K562 (cell line): ENCODE results near the gene OTULIN. TPM values are rescaled to one million over a fixed set of nuclear protein-coding genes. Genes with fewer than 3 reads are reported as not detected.

Experiments used
- AFF4 ChIP-seq: sonication (generic); formaldehyde crosslinking; IDR thresholded peaks from 2 replicates; pipeline ENCODE4 v1.8.0; 2023; ENCODE audit warnings: mild to moderate bottlenecking, missing genetic modification reagents
- CHCHD3 ChIP-seq: fragments of 250-450 bp; sonication (Bioruptor Pico); IDR thresholded peaks from 2 replicates; pipeline ENCODE4 v2.1.2; 2022; ENCODE audit warnings: mild to moderate bottlenecking
- CTCF ChIP-seq, 3 experiments: IDR thresholded peaks in 2 of 3; conservative IDR thresholded peaks in 1 of 3; 2 replicates each; pipeline ENCODE4 v1.5.1; 2011 to 2012; ENCODE audit warnings: low read length in 3 of 3, mild to moderate bottlenecking in 3 of 3, control low read depth in 2 of 3, improper control_type of control experiment in 1 of 3, inconsistent platforms in 1 of 3, low read depth in 1 of 3, mixed read lengths in 1 of 3, moderate library complexity in 1 of 3; ENCODE audit not compliant: insufficient read depth in 2 of 3
- FOS ChIP-seq: IDR thresholded peaks from 3 replicates; pipeline ENCODE4 v1.6.1; 2011; ENCODE audit not compliant: insufficient read length; ENCODE audit errors: extremely low read depth
- JUND ChIP-seq, 2 experiments: IDR thresholded peaks; 2 replicates in 1 of 2; 3 replicates in 1 of 2; pipeline ENCODE4 v1.6.1; 2011; ENCODE audit warnings: borderline replicate concordance in 2 of 2, low read depth in 2 of 2, low read length in 2 of 2, improper control_type of control experiment in 1 of 2, missing biosample characterization in 1 of 2, missing genetic modification characterization in 1 of 2, missing genetic modification reagents in 1 of 2
- KLF13 ChIP-seq: fragments of 450-650 bp; IDR thresholded peaks from 2 replicates; pipeline ENCODE4 v1.6.1; 2016; ENCODE audit warnings: missing genetic modification characterization, low read depth, mild to moderate bottlenecking, missing compliant biosample characterization, moderate library complexity, borderline replicate concordance
- MCM7 ChIP-seq, 2 experiments: fragments of 450-650 bp; IDR thresholded peaks; 2 replicates each; pipeline ENCODE4 v1.6.1; 2016 to 2018
- RHOXF2B ChIP-seq: fragments of 250-450 bp; sonication (Bioruptor Pico); conservative IDR thresholded peaks from 2 replicates; pipeline ENCODE4 v1.5.1; 2021
- TCF7L2 ChIP-seq: fragments of 150-350 bp; IDR thresholded peaks from 2 replicates; pipeline ENCODE4 v1.6.1; 2016; ENCODE audit warnings: low read depth, mild to moderate bottlenecking, low read length, moderate library complexity
- THAP7 ChIP-seq: fragments of 250-450 bp; sonication (Bioruptor Pico); IDR thresholded peaks from 2 replicates; pipeline ENCODE4 v1.5.0; 2021
- ZNF140 ChIP-seq: fragments of 250-450 bp; sonication (Bioruptor Pico); IDR thresholded peaks from 2 replicates; pipeline ENCODE4 v1.8.0; 2021; ENCODE audit warnings: moderate library complexity, mild to moderate bottlenecking, inconsistent platforms
- ZNF41 ChIP-seq: fragments of 250-450 bp; sonication (Bioruptor Pico); conservative IDR thresholded peaks from 2 replicates; pipeline ENCODE4 v1.4.0; 2020; ENCODE audit warnings: mild to moderate bottlenecking
- polyA plus RNA-seq, 8 experiments: library from polyadenylated mRNA; depleted of rRNA in 4 of 8; stranded (reverse) in 5 of 8; unstranded in 3 of 8; fragments of >200 nt; fragmentation: Nextera tagmentation in 2 of 8; fragmentation: Illumina TruSeq in 1 of 8; extraction: Ambion mirVana in 2 of 8; extraction: Trizol in 1 of 8; gene quantifications; 2 replicates each; pipeline versions ENCODE4 v1.2.1 to v1.2.3, GENCODE V29; 2011 to 2014; ENCODE audit warnings: inconsistent platforms in 1 of 8, missing spikeins in 1 of 8
- total RNA-seq, 7 experiments: library from RNA; depleted of rRNA in 6 of 7; stranded (reverse); fragments of >200 nt in 6 of 7; fragmentation: Illumina TruSeq in 2 of 7; extraction: Trizol in 2 of 7; gene quantifications; 2 replicates each; pipeline versions ENCODE4 v1.2.1 to v1.2.3, GENCODE V29; 2011 to 2021; ENCODE audit warnings: low replicate concordance in 1 of 7
- TF ChIP-seq, protein P1 (sequence below): sonication (generic); formaldehyde crosslinking; IDR thresholded peaks from 2 replicates; pipeline ENCODE4 v1.8.0; 2022; ENCODE audit warnings: mild to moderate bottlenecking, missing genetic modification reagents
- TF ChIP-seq, protein P2 (sequence below), 2 experiments: fragments of 450-650 bp; IDR thresholded peaks; 2 replicates each; pipeline ENCODE4 v1.6.1; 2016
- TF ChIP-seq, protein P3 (sequence below): fragments of 250-450 bp; sonication (Bioruptor Pico); IDR thresholded peaks from 2 replicates; pipeline ENCODE4 v1.4.0; 2020; ENCODE audit warnings: borderline replicate concordance

OTULIN gene
- total and polyA plus RNA-seq, 9 of the 15 experiments (the other 6 are each of a cell fraction or from before 2014, with no cell fraction given), result 3.3 to 33.6 (median 20.1) TPM

DNA sequence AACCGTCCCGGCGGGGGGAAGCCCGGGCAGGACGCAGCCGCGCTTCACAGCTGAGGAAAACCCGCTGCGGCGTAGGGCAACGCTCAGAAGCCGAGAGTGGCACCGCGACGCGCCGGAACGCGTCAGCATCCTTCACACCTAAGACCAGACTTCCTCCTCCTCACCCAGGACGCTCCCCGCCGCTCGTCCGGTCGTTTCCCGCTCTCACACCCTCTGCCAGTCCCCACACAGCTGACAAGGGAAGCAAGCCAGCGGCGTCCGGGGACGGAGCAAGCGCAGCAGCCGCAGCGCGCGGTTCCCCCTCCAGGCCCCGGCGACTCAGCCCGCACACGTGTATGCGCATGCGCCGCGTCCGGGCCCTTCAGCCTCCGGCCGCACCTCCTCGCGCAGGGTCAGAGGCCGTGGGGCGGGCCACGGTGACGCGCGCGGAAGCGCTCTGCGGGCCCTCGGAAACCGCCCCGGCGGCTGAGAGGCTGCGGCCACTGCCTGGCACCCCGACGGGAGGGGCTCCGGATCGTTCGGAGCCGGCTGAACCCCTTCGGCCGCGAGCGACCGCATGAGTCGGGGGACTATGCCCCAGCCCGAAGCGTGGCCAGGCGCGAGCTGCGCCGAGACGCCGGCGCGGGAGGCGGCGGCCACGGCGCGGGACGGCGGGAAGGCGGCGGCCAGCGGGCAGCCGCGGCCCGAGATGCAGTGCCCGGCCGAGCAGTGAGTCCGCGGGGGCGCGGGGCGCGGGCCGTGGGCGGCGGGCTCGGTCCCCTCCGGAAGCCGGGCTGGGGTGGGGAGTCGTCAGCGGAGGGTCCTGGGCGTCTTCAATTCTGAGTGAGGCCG, at the start of gene OTULIN (continued):
- TF ChIP-seq CTCF (IDR thresholded peaks at IDR 0.05 in 2 of 3, conservative IDR thresholded peaks at IDR 0.05 in 1 of 3; ENCODE audit: insufficient read depth in 2 of 3, low read depth in 1 of 3, low read length in 3 of 3) (no peak), AFF4 (CRISPR knock-in tag) (no peak; the same call in 1 of the 2 replicates), MCM7 (IDR thresholded peaks at IDR 0.05) (no peak), TCF7L2 (no peak), CHCHD3 (no peak), KLF13 (tag) (peak; percentile 54; the same call in 1 of the 2 replicates), FOS (no peak), JUND (IDR thresholded peaks at IDR 0.05; ENCODE audit: borderline replicate concordance, low read depth, low read length) (peak; percentile 55), JUND (tag; IDR thresholded peaks at IDR 0.05; ENCODE audit: borderline replicate concordance, low read depth, low read length) (no peak; the same call in 2 of the 3 replicates), RHOXF2B (CRISPR knock-in tag) (no peak), ZNF41 (no peak), THAP7 (CRISPR knock-in tag) (0 out of 2 replicates have a peak, but pooled peaks have one; percentile 70), ZNF140 (CRISPR knock-in tag) (no peak)
- TF ChIP-seq, protein P1, sequence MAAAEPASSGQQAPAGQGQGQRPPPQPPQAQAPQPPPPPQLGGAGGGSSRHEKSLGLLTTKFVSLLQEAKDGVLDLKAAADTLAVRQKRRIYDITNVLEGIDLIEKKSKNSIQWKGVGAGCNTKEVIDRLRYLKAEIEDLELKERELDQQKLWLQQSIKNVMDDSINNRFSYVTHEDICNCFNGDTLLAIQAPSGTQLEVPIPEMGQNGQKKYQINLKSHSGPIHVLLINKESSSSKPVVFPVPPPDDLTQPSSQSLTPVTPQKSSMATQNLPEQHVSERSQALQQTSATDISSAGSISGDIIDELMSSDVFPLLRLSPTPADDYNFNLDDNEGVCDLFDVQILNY, result no peak
- TF ChIP-seq, protein P2, sequence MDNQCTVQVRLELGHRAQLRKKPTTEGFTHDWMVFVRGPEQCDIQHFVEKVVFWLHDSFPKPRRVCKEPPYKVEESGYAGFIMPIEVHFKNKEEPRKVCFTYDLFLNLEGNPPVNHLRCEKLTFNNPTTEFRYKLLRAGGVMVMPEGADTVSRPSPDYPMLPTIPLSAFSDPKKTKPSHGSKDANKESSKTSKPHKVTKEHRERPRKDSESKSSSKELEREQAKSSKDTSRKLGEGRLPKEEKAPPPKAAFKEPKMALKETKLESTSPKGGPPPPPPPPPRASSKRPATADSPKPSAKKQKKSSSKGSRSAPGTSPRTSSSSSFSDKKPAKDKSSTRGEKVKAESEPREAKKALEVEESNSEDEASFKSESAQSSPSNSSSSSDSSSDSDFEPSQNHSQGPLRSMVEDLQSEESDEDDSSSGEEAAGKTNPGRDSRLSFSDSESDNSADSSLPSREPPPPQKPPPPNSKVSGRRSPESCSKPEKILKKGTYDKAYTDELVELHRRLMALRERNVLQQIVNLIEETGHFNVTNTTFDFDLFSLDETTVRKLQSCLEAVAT (IDR thresholded peaks at IDR 0.05), result no peak
- TF ChIP-seq, protein P3, sequence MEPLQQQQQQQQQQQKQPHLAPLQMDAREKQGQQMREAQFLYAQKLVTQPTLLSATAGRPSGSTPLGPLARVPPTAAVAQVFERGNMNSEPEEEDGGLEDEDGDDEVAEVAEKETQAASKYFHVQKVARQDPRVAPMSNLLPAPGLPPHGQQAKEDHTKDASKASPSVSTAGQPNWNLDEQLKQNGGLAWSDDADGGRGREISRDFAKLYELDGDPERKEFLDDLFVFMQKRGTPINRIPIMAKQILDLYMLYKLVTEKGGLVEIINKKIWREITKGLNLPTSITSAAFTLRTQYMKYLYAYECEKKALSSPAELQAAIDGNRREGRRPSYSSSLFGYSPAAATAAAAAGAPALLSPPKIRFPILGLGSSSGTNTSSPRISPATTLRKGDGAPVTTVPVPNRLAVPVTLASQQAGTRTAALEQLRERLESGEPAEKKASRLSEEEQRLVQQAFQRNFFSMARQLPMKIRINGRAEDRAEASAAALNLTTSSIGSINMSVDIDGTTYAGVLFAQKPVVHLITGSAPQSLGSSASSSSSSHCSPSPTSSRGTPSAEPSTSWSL (CRISPR knock-in tag), result no peak
